ENCODE results near the gene TEX50.

Gene TEX50

GRCh38 chr1:173648880-173649605 is 13.9 kb downstream of the TEX50 start:
- no peak overlapping the region for H4K91ac ChIP-seq (ENCODE audit: low read length)
- no peak overlapping the region for H2BK15ac ChIP-seq (ENCODE audit: low read depth, poor library complexity, severe bottlenecking)
- H3K4me2 ChIP-seq (ENCODE audit: low read length, poor library complexity, severe bottlenecking), result no peak overlapping the region
- H3K4ac ChIP-seq (ENCODE audit: low read depth in 1 of 2, low read length in 2 of 2), result no peak overlapping the region
- H3K4me1 ChIP-seq (ENCODE audit: control insufficient read depth, insufficient read depth, low read depth, low read length), result no peaks in the 10 kb centered on the region
- H3K79me1 ChIP-seq (replicated peaks; ENCODE audit: low read length, poor library complexity, severe bottlenecking), result no peaks in the 10 kb centered on the region
- no peak overlapping the region for H2BK12ac ChIP-seq (ENCODE audit: low read length in 2 of 2)
- H3K4me3 ChIP-seq (ENCODE audit: insufficient read depth in 1 of 2, low read depth in 1 of 2, low read length in 2 of 2), result no peak overlapping the region
- no peak overlapping the region for H3K27ac ChIP-seq (ENCODE audit: low read length, poor library complexity, severe bottlenecking)
- no peak overlapping the region for H2AFZ ChIP-seq (ENCODE audit: low read depth, low read length)
- no peaks in the 10 kb centered on the region for H3K9me3 ChIP-seq (ENCODE audit: control insufficient read depth, low read length)
- no peak overlapping the region for H4K8ac ChIP-seq (ENCODE audit: low read length)
- H3K14ac ChIP-seq (ENCODE audit: low read length in 2 of 2), result no peak overlapping the region
- H3K18ac ChIP-seq (ENCODE audit: low read depth in 1 of 2, low read length in 2 of 2), result no peak overlapping the region
- no peak overlapping the region for H2AK5ac ChIP-seq (ENCODE audit: low read length, severe bottlenecking)
- H2BK5ac ChIP-seq (ENCODE audit: low read depth, low read length, poor library complexity, severe bottlenecking), result no peak overlapping the region
- no peak for DNase-seq
- no peaks in the 10 kb centered on the region for H3K36me3 ChIP-seq (ENCODE audit: control insufficient read depth in 1 of 2, insufficient read depth in 2 of 2, low read depth in 1 of 2, low read length in 2 of 2)
- H3K9ac ChIP-seq (ENCODE audit: low read length), result no peak overlapping the region
- no peak overlapping the region for H2BK120ac ChIP-seq (ENCODE audit: low read depth, low read length)
- H3K27me3 ChIP-seq (ENCODE audit: control insufficient read depth in 1 of 2, insufficient read depth in 1 of 2, low read length in 2 of 2), result no peaks in the 10 kb centered on the region
- H3K23ac ChIP-seq (ENCODE audit: low read length in 2 of 2), result no peak overlapping the region

- no peak overlapping the region for H3K4me2 ChIP-seq (ENCODE audit: low read length, poor library complexity, severe bottlenecking)
- H2BK5ac ChIP-seq (ENCODE audit: low read depth, low read length, poor library complexity, severe bottlenecking), result no peak overlapping the region
- no peak overlapping the region for H3K4ac ChIP-seq (ENCODE audit: low read depth in 1 of 2, low read length in 2 of 2)
- no peak overlapping the region for H4K91ac ChIP-seq (ENCODE audit: low read length)
- H3K4me3 ChIP-seq (ENCODE audit: insufficient read depth in 1 of 2, low read depth in 1 of 2, low read length in 2 of 2), result no peak overlapping the region
- 92% methylated on average over 1 of the region's 2 CpGs for WGBS
- DNase-seq, result no peak
- H3K18ac ChIP-seq (ENCODE audit: low read depth in 1 of 2, low read length in 2 of 2), result no peak overlapping the region
- H2AFZ ChIP-seq (ENCODE audit: low read depth, low read length), result no peak overlapping the region
- no peak overlapping the region for H2BK12ac ChIP-seq (ENCODE audit: low read length in 2 of 2)
- H3K36me3 ChIP-seq (ENCODE audit: control insufficient read depth in 1 of 2, insufficient read depth in 2 of 2, low read depth in 1 of 2, low read length in 2 of 2), result no peaks in the 10 kb centered on the region
- no peak overlapping the region for H3K9ac ChIP-seq (ENCODE audit: low read length)
- no peak overlapping the region for H3K23ac ChIP-seq (ENCODE audit: low read length in 2 of 2)
- no peak overlapping the region for H3K14ac ChIP-seq (ENCODE audit: low read length in 2 of 2)
- no peak overlapping the region for H4K8ac ChIP-seq (ENCODE audit: low read length)
- H2BK120ac ChIP-seq (ENCODE audit: low read depth, low read length), result no peak overlapping the region
- no peaks in the 10 kb centered on the region for H3K9me3 ChIP-seq (ENCODE audit: control insufficient read depth, low read length)
- no peaks in the 10 kb centered on the region for H3K4me1 ChIP-seq (ENCODE audit: control insufficient read depth, insufficient read depth, low read depth, low read length)
- no peak overlapping the region for H2BK15ac ChIP-seq (ENCODE audit: low read depth, poor library complexity, severe bottlenecking)
- no peaks in the 10 kb centered on the region for H3K79me1 ChIP-seq (replicated peaks; ENCODE audit: low read length, poor library complexity, severe bottlenecking)
- no peak overlapping the region for H2AK5ac ChIP-seq (ENCODE audit: low read length, severe bottlenecking)
- no peak overlapping the region for H3K27ac ChIP-seq (ENCODE audit: low read length, poor library complexity, severe bottlenecking)
- H3K27me3 ChIP-seq (ENCODE audit: control insufficient read depth in 1 of 2, insufficient read depth in 1 of 2, low read length in 2 of 2), result no peaks in the 10 kb centered on the region
Measured at GRCh38 chr1:173660306-173660705, 25.2 kb downstream of the TEX50 start.

- Histone ChIP-seq H3K4me1 (ENCODE audit: control insufficient read depth, insufficient read depth, low read depth, low read length) (no peaks in the 10 kb centered on the region), H3K4me3 (ENCODE audit: insufficient read depth in 1 of 2, low read depth in 1 of 2, low read length in 2 of 2) (no peak overlapping the region), H3K14ac (ENCODE audit: low read length in 2 of 2) (no peak overlapping the region), H3K23ac (ENCODE audit: low read length in 2 of 2) (no peak overlapping the region), H3K27ac (ENCODE audit: low read length, poor library complexity, severe bottlenecking) (no peak overlapping the region), H4K8ac (ENCODE audit: low read length) (no peak overlapping the region), H2BK5ac (ENCODE audit: low read depth, low read length, poor library complexity, severe bottlenecking) (no peak overlapping the region), H2AFZ (ENCODE audit: low read depth, low read length) (no peak overlapping the region), H3K9ac (ENCODE audit: low read length) (no peak overlapping the region), H2BK120ac (ENCODE audit: low read depth, low read length) (no peak overlapping the region), H3K9me3 (ENCODE audit: control insufficient read depth, low read length) (no peaks in the 10 kb centered on the region), H4K91ac (ENCODE audit: low read length) (no peak overlapping the region), H3K18ac (ENCODE audit: low read depth in 1 of 2, low read length in 2 of 2) (no peak overlapping the region), H3K4me2 (ENCODE audit: low read length, poor library complexity, severe bottlenecking) (no peak overlapping the region), H3K27me3 (ENCODE audit: control insufficient read depth in 1 of 2, insufficient read depth in 1 of 2, low read length in 2 of 2) (no peaks in the 10 kb centered on the region), H3K36me3 (ENCODE audit: control insufficient read depth in 1 of 2, insufficient read depth in 2 of 2, low read depth in 1 of 2, low read length in 2 of 2) (no peaks in the 10 kb centered on the region), H3K79me1 (replicated peaks; ENCODE audit: low read length, poor library complexity, severe bottlenecking) (no peaks in the 10 kb centered on the region), H2BK12ac (ENCODE audit: low read length in 2 of 2) (no peak overlapping the region), H3K4ac (ENCODE audit: low read depth in 1 of 2, low read length in 2 of 2) (no peak overlapping the region), H2AK5ac (ENCODE audit: low read length, severe bottlenecking) (no peak overlapping the region), H2BK15ac (ENCODE audit: low read depth, poor library complexity, severe bottlenecking) (no peak overlapping the region)
- DNase-seq, result no peak
- WGBS, result 83% methylated on average over 1 of the region's 1 CpG
Measured at GRCh38 chr1:173661271-173661670, 26.1 kb downstream of the TEX50 start.

GRCh38 chr1:173661763-173662162 is 26.6 kb downstream of the TEX50 start:
- Histone ChIP-seq H2BK120ac (ENCODE audit: low read depth, low read length) (no peak overlapping the region), H3K23ac (ENCODE audit: low read length in 2 of 2) (no peak overlapping the region), H4K91ac (ENCODE audit: low read length) (no peak overlapping the region), H3K4me1 (ENCODE audit: control insufficient read depth, insufficient read depth, low read depth, low read length) (no peaks in the 10 kb centered on the region), H2AK5ac (ENCODE audit: low read length, severe bottlenecking) (no peak overlapping the region), H4K8ac (ENCODE audit: low read length) (no peak overlapping the region), H3K27me3 (ENCODE audit: control insufficient read depth in 1 of 2, insufficient read depth in 1 of 2, low read length in 2 of 2) (no peaks in the 10 kb centered on the region), H2BK15ac (ENCODE audit: low read depth, poor library complexity, severe bottlenecking) (no peak overlapping the region), H3K27ac (ENCODE audit: low read length, poor library complexity, severe bottlenecking) (no peak overlapping the region), H3K36me3 (ENCODE audit: control insufficient read depth in 1 of 2, insufficient read depth in 2 of 2, low read depth in 1 of 2, low read length in 2 of 2) (no peaks in the 10 kb centered on the region), H3K9me3 (ENCODE audit: control insufficient read depth, low read length) (no peaks in the 10 kb centered on the region), H2BK12ac (ENCODE audit: low read length in 2 of 2) (no peak overlapping the region), H3K4me3 (ENCODE audit: insufficient read depth in 1 of 2, low read depth in 1 of 2, low read length in 2 of 2) (no peak overlapping the region), H3K14ac (ENCODE audit: low read length in 2 of 2) (no peak overlapping the region), H3K18ac (ENCODE audit: low read depth in 1 of 2, low read length in 2 of 2) (no peak overlapping the region), H3K9ac (ENCODE audit: low read length) (no peak overlapping the region), H3K4me2 (ENCODE audit: low read length, poor library complexity, severe bottlenecking) (peak overlapping the region; percentile 16), H3K79me1 (replicated peaks; ENCODE audit: low read length, poor library complexity, severe bottlenecking) (no peaks in the 10 kb centered on the region), H2AFZ (ENCODE audit: low read depth, low read length) (no peak overlapping the region), H2BK5ac (ENCODE audit: low read depth, low read length, poor library complexity, severe bottlenecking) (no peak overlapping the region), H3K4ac (ENCODE audit: low read depth in 1 of 2, low read length in 2 of 2) (no peak overlapping the region)
- WGBS, result 33% methylated on average over 1 of the region's 1 CpG
- DNase-seq, result no peak

Measured in mesenchymal stem cell (in vitro differentiated cells and primary cell).